Measurements from ENCODE around the gene CHRNA3. TPM values are rescaled to one million over a fixed set of nuclear protein-coding genes. Genes with fewer than 3 reads are reported as not detected.

CHRNA3 gene
- total RNA-seq, 1 donor from 2014 or later, result 4.0 TPM

DNA sequence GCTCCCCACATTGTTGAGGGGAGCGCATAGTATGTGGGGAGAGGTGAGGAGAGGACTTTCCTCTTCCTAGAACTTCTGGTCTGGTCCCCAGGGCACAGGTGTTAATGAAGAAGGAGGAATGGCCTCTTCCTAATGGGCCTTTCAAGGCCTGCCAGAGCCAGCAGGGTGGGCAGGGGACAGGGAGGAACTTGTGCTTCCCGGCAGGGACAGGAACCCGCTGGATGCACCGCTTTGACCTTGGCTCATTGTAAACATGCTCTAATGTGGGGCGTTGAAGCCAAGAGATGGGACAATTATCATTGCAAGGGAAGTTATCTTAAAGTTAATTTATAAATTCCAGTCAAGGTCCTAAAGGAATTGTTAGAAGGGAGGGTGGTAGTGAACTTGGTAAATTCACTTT is 41.2 kb upstream of the CHRNA3 start:
- H3K36me3 Mint-ChIP-seq, result no peaks in the 10 kb centered on the region
- H3K4me3 Mint-ChIP-seq, result no peak overlapping the region
- no peak overlapping the region for H3K27ac Mint-ChIP-seq

GRCh38 chr15:78661001-78661400 is 40.2 kb upstream of the CHRNA3 start:
- TF ChIP-seq CTCF (IDR thresholded peaks at IDR 0.05; ENCODE audit: unreplicated experiment), result no peak
- H3K27me3 Mint-ChIP-seq (ENCODE audit: low read depth), result peaks cover 2% of the 10 kb centered on the region
- no peaks in the 10 kb centered on the region for H3K36me3 Mint-ChIP-seq
- H3K27ac Mint-ChIP-seq, result no peak overlapping the region
- no peaks in the 10 kb centered on the region for H3K9me3 Mint-ChIP-seq
- H3K4me3 Mint-ChIP-seq, result no peak overlapping the region
- no peak for DNase-seq (ENCODE audit: low spot score in 2 of 2, unreplicated experiment in 2 of 2)
- no peaks in the 10 kb centered on the region for H3K4me1 Mint-ChIP-seq

More for the DNA sequence above, 41.2 kb upstream of the CHRNA3 start:
- DNase-seq (ENCODE audit: low spot score in 2 of 2, unreplicated experiment in 2 of 2), result no peak
- no peak for TF ChIP-seq CTCF (IDR thresholded peaks at IDR 0.05; ENCODE audit: unreplicated experiment)
- Mint-ChIP-seq H3K4me1 (no peaks in the 10 kb centered on the region), H3K27me3 (ENCODE audit: low read depth) (peaks cover 2% of the 10 kb centered on the region), H3K9me3 (no peaks in the 10 kb centered on the region)

GRCh38 chr15:78660584-78660983 is 39.8 kb upstream of the CHRNA3 start:
- no peaks in the 10 kb centered on the region for H3K9me3 Mint-ChIP-seq
- H3K4me1 Mint-ChIP-seq, result no peaks in the 10 kb centered on the region
- peaks cover 2% of the 10 kb centered on the region for H3K27me3 Mint-ChIP-seq (ENCODE audit: low read depth)
- H3K36me3 Mint-ChIP-seq, result no peaks in the 10 kb centered on the region
- no peak for DNase-seq (ENCODE audit: low spot score in 2 of 2, unreplicated experiment in 2 of 2)
- H3K27ac Mint-ChIP-seq, result no peak overlapping the region
- TF ChIP-seq CTCF (IDR thresholded peaks at IDR 0.05; ENCODE audit: unreplicated experiment), result no peak
- H3K4me3 Mint-ChIP-seq, result no peak overlapping the region

- H3K4me1 Mint-ChIP-seq, result no peaks in the 10 kb centered on the region
- H3K27ac Mint-ChIP-seq, result no peak overlapping the region
- H3K27me3 Mint-ChIP-seq (ENCODE audit: low read depth), result peaks cover 11% of the 10 kb centered on the region
- H3K4me3 Mint-ChIP-seq, result no peak overlapping the region
- DNase-seq (ENCODE audit: low spot score in 2 of 2, unreplicated experiment in 2 of 2), result no peak
- H3K9me3 Mint-ChIP-seq, result no peaks in the 10 kb centered on the region
- no peak for TF ChIP-seq CTCF (IDR thresholded peaks at IDR 0.05; ENCODE audit: unreplicated experiment)
- no peaks in the 10 kb centered on the region for H3K36me3 Mint-ChIP-seq
Measured at GRCh38 chr15:78658823-78659222, 38.0 kb upstream of the CHRNA3 start.

DNA sequence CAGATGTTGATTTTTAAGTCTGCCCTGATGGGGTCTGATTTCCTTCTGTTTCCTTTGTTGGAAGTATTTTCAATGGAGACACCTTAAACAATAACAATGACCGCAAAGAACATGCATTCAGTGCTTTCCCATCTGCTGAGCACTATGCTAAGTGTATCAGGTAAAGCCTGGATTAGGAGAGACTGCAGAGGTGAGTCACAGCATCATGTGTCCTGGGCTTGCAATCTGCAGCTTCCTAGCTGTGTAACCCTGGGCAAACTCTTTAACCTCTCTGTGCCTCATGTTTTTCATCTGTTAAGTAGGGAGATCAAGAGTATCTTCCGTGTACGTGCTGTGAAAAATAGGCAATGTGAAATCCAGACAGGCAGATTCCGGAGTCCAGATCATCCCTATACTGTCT is 33.5 kb upstream of the CHRNA3 start:
- Mint-ChIP-seq H3K27ac (no peak overlapping the region), H3K36me3 (no peaks in the 10 kb centered on the region), H3K27me3 (ENCODE audit: low read depth) (peaks cover 14% of the 10 kb centered on the region), H3K4me1 (peaks cover 3% of the 10 kb centered on the region), H3K4me3 (no peak overlapping the region), H3K9me3 (no peaks in the 10 kb centered on the region)
- TF ChIP-seq CTCF (IDR thresholded peaks at IDR 0.05; ENCODE audit: unreplicated experiment), result no peak
- DNase-seq (ENCODE audit: low spot score in 2 of 2, unreplicated experiment in 2 of 2), result no peak

Measured in mesothelial cell of epicardium (in vitro differentiated cells).